G401.6 (cell line): Measurements from ENCODE around the gene KATNIP.

Source experiments
- FAIRE-seq: peaks from 2 replicates; lab custom pipeline; 2012; peaks lifted over from hg19 to GRCh38; lab: Jason Lieb, UNC

KATNIP gene

DNA sequence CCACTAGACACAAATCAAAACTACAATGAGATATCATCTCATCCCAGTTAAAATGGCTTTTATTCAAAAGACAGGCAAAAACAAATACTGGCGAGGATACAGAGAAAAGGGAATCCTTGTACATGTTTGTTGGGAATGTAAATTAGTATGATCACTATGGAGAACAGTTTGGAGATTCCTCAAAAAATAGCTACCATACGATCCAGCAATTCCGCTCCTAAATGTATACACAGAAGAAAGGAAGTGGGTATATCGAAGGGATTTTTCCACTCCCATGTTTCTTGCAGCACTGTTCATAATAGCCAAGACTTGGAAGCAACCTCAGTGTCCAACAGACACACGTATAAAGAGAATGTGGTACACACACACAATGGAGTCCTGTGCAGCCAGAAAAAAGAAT lies 35.3 kb downstream of the KATNIP start:
- no peak for FAIRE-seq

DNA sequence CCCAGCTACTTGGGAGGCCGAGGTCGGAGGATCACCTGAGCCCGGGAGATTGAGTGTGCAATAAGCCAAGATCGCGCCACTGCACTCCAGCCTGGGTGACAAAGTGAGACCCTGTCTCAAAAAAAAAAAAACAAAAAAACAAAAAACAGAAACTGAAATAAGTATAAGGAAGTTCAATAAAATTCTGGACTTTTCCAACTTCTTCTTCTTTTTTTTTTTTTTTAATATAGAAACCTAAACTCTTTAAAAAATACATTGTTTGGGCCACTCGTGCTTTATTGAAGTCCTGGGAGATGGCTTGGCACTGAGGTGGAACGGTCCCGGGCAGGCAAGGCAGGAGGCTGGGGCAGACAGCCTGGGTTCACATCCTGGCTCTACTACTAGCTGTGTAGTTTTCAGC lies 36.8 kb downstream of the KATNIP start:
- FAIRE-seq = no peak

DNA sequence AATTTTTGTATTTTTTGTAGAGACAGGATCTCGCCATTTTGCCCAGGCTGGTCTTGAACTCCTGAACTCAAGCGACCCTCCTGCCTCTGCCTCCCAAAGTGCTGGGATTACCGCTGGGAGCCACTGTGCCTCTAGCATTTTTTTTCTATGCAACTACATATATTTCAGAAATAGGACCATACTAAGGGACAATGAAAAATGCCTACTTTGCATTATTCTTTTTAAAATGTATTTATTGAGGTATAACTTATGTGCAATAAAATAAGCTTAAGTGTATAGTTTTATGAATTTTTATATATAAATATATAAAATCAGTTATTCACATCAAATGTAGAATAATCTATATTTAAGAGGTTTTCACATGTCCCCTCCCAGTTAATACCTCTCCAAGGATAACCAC lies 38.1 kb downstream of the KATNIP start:
- FAIRE-seq = no peak

DNA sequence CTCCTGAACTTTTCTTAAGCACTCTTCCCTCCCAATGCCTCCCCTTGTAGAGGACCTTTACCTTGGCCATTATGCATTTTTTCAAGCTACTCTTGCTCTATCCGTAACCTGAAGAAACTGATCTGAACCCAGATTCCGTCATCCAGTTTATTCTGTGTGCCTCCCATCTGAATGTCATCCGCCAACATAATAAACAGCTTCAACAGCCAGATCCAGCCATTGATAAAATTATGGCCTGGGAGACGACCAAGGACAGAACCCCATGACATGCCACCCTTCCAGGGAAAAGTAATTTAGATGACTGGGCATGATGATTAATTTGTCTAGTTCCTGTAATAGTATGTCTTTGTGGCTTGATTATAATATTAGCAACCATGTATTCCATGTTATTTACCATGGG lies 41.9 kb downstream of the KATNIP start:
- no peak for FAIRE-seq

DNA sequence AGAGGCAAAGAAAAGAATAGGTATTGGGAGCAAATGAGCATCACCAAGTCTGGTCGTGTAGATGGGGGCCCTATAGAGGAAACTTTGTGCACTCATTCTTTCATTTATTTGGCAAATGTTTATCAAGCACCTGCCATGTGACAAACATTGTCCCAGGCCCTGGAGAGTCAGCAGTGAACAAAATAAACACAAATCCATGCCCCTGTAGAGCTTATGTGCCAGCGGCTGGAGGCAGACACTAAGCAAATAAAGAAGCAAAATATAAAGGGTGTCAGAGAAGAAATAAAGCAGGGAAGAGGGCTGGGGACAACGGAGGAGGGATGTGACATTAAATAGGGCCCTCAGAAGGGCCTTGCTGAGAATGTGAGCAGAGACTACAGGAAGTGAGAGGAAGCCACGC lies 45.5 kb downstream of the KATNIP start:
- no peak for FAIRE-seq

DNA sequence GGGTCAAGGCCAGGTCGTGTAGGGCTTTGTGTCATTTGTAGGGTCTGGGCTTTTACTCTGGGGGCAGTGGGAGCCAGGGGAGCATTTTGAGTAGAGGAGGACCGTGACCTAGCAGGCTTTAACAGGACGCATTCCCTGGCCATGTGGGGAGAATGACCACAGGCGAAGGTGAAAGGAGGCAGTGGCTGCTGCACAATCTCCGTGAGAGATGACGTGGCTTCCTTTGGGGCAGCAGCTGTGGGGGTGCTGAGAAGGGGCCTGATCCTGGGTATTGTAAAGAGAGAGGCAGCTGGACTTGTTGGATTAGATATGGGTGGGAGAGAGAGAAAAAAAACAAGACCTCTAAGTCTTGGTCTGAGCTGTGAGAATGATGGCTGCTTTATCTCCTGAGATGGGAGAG lies 46.0 kb downstream of the KATNIP start:
- FAIRE-seq = no peak

DNA sequence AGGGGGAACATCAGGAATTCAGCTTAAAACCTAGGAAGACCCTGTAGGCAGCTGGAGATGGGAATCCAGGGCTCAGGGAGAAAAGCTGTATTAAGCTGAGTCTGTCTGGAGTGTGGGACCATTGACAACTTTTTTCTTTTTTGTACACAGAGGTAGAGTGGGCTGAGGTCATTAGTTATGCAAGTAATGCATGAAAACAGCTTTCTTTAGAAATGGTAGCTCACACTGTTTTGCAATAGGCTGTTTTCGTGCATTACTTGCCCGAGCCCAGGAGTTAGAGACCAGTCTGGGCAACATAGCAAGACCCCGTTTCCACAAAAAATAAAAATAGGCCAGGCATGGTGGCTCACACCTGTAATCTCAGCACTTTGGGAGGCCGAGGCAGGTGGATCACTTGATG lies 46.5 kb downstream of the KATNIP start:
- no peak for FAIRE-seq

DNA sequence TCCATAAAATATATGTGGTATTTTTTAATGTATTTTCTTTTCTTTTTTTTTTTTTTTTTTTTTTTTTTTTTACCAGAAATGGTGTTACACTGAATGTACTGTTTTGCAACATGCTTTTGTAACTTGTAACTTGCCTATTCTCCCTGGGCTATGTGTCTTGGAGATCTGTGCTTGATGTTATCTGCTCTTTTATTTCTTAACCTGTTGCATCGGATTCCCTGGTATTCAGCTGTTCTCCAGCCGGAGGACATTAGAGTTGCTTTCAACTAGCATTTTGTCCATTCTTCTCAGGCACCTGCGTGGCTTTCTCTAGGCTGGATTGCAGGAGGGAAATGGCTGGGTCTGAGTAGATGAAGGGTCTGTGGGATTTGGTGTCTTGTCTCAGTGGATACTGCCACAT lies 47.4 kb downstream of the KATNIP start:
- no peak for FAIRE-seq

DNA sequence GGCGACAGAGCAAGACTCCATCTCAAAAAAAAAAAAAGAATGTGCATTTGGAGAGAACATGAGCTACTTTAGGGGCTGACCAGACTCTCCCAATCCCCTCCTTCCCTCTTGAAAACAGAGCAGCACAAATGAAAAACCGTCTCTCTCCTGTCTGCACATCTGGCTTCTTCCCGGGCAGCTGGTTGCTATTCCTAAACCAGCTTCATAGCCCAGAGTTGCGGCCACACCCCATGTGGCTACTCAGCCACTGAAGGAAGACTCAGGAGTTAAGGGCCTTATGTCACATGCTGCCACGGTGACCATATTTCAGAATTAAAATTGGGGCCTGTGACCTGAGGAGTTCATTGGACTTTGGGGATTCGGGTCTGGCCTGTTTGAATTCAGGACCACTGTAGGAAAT lies 48.3 kb downstream of the KATNIP start:
- no peak for FAIRE-seq

DNA sequence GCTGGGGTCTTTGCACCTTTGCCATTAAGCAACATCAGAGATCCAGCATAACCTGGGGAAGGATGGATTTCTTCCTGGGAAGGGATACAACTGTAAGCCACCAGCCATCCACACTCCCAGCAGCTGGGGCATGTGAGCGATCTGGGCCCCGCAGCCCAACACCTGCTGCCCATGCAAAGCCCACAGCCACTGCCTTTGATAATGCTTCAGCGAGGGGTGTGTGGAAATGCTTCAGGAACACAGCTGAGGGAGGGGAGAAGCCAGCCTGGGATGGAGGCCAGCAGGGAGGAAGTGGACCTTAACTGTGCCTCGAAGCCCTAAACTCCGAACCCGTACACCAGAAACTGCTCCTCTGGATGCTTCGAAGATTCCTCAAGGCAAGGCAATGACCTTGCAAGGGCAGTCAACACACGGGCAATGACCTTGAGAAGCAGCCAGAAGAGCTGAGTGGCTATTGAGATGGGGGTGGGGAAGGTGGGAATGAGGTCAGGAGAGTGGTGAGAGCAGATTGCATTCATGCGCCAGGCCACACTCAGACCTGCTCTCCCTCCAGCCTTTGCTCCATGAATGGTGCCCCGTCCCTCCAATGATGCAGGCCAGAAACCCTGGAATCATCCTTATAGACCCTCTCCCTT lies 49.1 kb downstream of the KATNIP start:
- FAIRE-seq = no peak

DNA sequence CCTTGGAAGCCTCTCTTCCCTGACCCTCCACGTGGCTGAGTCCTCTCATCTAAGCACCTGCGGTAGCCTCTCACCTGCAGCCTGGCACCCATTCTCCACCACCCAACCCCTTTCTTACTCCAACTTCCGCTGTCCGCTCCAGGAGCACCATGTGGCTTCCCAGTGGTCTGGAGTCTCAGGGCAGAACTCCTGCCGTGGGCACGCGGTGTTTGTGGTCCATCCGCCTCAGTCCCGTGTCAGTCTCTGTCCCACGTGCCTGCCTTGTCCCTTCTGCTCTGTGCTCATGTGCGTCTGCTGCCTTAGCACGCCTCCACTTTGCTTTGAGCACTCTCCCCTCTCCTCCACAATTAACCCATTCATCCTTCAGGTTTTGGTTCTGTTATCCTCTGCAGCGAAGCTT lies 49.7 kb downstream of the KATNIP start:
- FAIRE-seq = no peak
